ENCODE measurements around the gene IVL.

The IVL gene

GRCh38 chr1:152959801-152960451 is 51.6 kb downstream of the IVL start:
- Histone ChIP-seq H3K36me3 (ENCODE audit: control insufficient read depth, insufficient read depth, low read length) (no peaks in the 10 kb centered on the region), H3K9me3 (ENCODE audit: control insufficient read depth, low read length) (no peaks in the 10 kb centered on the region), H3K9ac (ENCODE audit: low read length) (no peak overlapping the region), H3K4me1 (ENCODE audit: control insufficient read depth, insufficient read depth, low read length) (no peaks in the 10 kb centered on the region), H3K4me3 (ENCODE audit: low read length) (no peak overlapping the region), H3K27me3 (ENCODE audit: control insufficient read depth, insufficient read depth, low read length) (no peaks in the 10 kb centered on the region)

- Histone ChIP-seq H3K4me3 (ENCODE audit: low read length) (no peak overlapping the region), H3K9ac (ENCODE audit: low read length) (no peak overlapping the region), H3K36me3 (ENCODE audit: control insufficient read depth, insufficient read depth, low read length) (no peaks in the 10 kb centered on the region), H3K9me3 (ENCODE audit: control insufficient read depth, low read length) (no peaks in the 10 kb centered on the region), H3K4me1 (ENCODE audit: control insufficient read depth, insufficient read depth, low read length) (no peaks in the 10 kb centered on the region), H3K27me3 (ENCODE audit: control insufficient read depth, insufficient read depth, low read length) (no peaks in the 10 kb centered on the region)
Observed at GRCh38 chr1:152960452-152961044, 52.2 kb downstream of the IVL start.

Data from mucosa of stomach (tissue), 1 donor.